ENCODE results near the gene RAD51B. TPM values are rescaled to one million over a fixed set of nuclear protein-coding genes. Genes with fewer than 3 reads are reported as not detected.

Gene RAD51B
- total and polyA plus RNA-seq, 8 donors: 1.8 to 30.7 (median 15.3) TPM

DNA sequence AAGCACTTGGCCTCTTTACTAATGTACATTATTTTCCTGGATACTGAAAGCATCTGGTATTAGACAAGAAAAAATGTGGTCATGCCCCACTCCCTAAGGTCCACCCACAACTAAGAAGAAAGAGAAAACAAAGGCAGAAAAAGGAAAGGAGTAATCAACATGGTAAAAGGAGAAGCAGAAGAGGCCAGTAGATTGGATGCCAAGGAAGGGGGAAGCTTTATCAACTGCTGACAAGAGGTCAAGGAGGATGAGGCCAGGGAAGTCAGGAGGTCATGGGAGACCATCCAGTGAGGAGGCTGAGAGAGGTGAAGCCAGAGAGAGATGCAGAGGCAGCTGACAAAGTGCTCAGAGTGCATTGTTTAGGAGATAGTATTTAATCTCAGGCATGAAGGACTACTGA is 589.8 kb downstream of the RAD51B start:
- H3K27me3 ChIP-seq: no peaks in the 10 kb centered on the region
- peak overlapping the region in 1 of 5 donors; percentile 36 for H3K27ac ChIP-seq
- H3K4me3 ChIP-seq: no peak overlapping the region
- H3K9me3 ChIP-seq: no peaks in the 10 kb centered on the region
- no peak for DNase-seq
- TF ChIP-seq CTCF (IDR thresholded peaks at IDR 0.05) (no peak), POLR2AphosphoS5 (IDR thresholded peaks at IDR 0.05) (no peak), POLR2A (IDR thresholded peaks at IDR 0.05) (no peak), EP300 (IDR thresholded peaks at IDR 0.05) (no peak)
- peaks cover 0 to 49% (median 7%) of the 10 kb centered on the region in 4 donors for H3K4me1 ChIP-seq
- intact Hi-C loops (cut with DNase I; ENCODE audit: low total_unique reads): no loop called here
- H3K36me3 ChIP-seq: no peaks in the 10 kb centered on the region

DNA sequence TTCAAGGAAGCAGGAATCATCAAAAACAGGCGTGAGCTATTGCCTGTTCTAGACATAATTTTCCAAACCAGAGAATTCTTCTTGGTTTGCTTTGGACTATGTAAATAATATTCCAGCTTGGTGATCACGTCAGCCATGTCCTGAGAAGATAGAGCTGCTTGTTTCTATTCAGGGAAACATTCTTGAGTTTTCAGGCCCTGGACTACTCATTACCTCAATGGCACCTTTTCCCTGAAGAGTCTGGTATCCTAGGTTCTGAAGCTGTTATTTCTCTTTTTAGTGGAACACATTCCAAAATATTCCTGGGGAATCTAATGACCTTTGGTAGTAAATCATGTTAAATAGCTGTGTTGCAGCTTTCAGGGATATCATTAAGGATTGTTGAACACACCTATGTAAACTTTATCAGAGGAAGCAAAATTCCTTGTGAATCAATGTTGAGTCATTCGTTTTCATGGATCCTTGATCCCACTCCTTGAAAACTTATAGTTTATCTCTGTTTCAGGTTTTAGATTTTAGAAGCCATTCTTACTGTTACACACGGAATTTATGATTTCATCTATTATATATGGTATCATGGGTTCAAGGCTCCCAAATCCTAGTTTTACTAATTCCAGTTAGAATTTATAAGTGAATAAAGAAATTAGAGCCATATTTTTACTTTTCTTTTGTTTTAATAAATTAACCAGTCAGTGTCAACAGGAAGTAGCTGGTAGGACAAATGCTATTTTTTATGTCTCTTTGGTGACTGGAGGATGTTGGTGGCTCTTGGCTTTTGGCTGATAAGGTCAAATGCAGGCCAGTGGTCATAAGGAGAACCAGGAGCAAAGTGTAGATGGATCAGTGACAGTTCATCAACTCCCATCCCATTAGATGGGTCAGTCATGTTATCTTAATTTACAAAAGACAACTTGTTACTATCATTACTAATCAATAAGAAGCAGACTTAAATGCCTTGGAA is 593.2 kb downstream of the RAD51B start:
- Histone ChIP-seq H3K27ac (peak overlapping the region in 1 of 5 donors; percentile 23), H3K4me1 (peaks cover 0 to 68% (median 21%) of the 10 kb centered on the region in 4 donors), H3K4me3 (no peak overlapping the region), H3K9me3 (no peaks in the 10 kb centered on the region), H3K27me3 (no peaks in the 10 kb centered on the region), H3K36me3 (no peaks in the 10 kb centered on the region)
- no peak for TF ChIP-seq POLR2AphosphoS5 (IDR thresholded peaks at IDR 0.05)
- WGBS, 5 donors: 70 to 75% (median 73%) methylated on average over 4 of the region's 4 CpGs
- no peak for DNase-seq
- intact Hi-C loops (cut with DNase I; ENCODE audit: low total_unique reads): no loop called here

DNA sequence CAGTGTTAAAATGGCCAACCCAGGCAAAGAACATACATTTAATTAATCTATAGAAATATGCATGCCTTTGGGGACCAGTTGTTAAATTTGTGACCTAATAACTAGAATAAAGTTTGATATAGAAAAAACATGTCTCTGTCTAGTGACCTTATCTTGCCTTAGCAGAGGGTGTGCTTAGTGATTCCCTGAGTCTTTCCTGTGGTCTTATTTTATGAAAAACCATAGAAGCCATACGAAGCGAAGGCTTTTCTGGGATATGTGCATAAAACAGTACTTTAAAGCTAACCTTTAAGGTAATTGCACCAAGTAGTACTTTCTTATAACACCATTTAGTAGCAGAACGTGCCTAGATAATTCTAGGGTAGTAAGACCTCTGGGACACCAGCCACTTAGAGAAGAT is 593.9 kb downstream of the RAD51B start:
- no peak overlapping the region for H3K4me3 ChIP-seq
- H3K9me3 ChIP-seq: no peaks in the 10 kb centered on the region
- no peak overlapping the region for H3K27ac ChIP-seq
- peaks cover 0 to 67% (median 23%) of the 10 kb centered on the region in 4 donors for H3K4me1 ChIP-seq
- 90 to 98% (median 96%) methylated on average over 3 of the region's 3 CpGs for WGBS, 5 donors
- DNase-seq: no peak
- no peaks in the 10 kb centered on the region for H3K36me3 ChIP-seq
- intact Hi-C loops (cut with DNase I; ENCODE audit: low total_unique reads): no loop called here
- H3K27me3 ChIP-seq: no peaks in the 10 kb centered on the region
- TF ChIP-seq POLR2A (IDR thresholded peaks at IDR 0.05): no peak
- TF ChIP-seq EP300 (IDR thresholded peaks at IDR 0.05): no peak
- no peak for TF ChIP-seq POLR2AphosphoS5 (IDR thresholded peaks at IDR 0.05)
- no peak for TF ChIP-seq CTCF (IDR thresholded peaks at IDR 0.05)

DNA sequence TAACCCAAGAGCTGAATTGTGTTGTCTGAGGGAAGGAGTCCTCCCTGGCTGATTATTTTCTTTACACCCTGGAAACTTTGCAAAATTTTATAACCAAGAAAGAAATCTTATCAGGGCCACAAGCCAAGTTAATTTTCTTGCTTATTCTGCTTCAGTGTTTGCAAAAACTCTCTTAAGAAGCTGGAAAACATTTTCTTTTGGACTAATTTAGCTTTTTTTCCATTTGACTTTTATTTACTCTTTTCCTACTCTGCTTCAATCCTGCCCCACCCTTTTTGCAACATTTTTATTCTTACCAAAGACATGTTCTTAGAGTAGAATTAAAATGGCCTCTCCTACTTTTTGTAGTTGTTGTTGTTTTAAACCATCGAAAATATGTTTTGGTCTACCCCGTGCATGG is 594.5 kb downstream of the RAD51B start:
- Histone ChIP-seq H3K27ac (peak overlapping the region in 3 of 5 donors; percentile 18 to 34 (median 23)), H3K27me3 (no peaks in the 10 kb centered on the region), H3K9me3 (no peaks in the 10 kb centered on the region), H3K4me1 (peaks cover 0 to 66% (median 25%) of the 10 kb centered on the region in 4 donors), H3K36me3 (no peaks in the 10 kb centered on the region), H3K4me3 (no peak overlapping the region)
- no peak for DNase-seq
- intact Hi-C loops (cut with DNase I; ENCODE audit: low total_unique reads): no loop called here
- WGBS, 5 donors: 66 to 87% (median 84%) methylated on average over 2 of the region's 2 CpGs
- TF ChIP-seq CTCF (IDR thresholded peaks at IDR 0.05): no peak
- TF ChIP-seq POLR2A (IDR thresholded peaks at IDR 0.05): no peak
- no peak for TF ChIP-seq POLR2AphosphoS5 (IDR thresholded peaks at IDR 0.05)
- TF ChIP-seq EP300 (IDR thresholded peaks at IDR 0.05): no peak

GRCh38 chr14:68416171-68416570 is 596.6 kb downstream of the RAD51B start:
- H3K27ac ChIP-seq: peak overlapping the region in 1 of 5 donors; percentile 5
- no peaks in the 10 kb centered on the region for H3K36me3 ChIP-seq
- no peak for DNase-seq
- H3K4me3 ChIP-seq: no peak overlapping the region
- WGBS, 5 donors: 67 to 91% (median 85%) methylated on average over 4 of the region's 4 CpGs
- no peaks in the 10 kb centered on the region for H3K9me3 ChIP-seq
- TF ChIP-seq CTCF (IDR thresholded peaks at IDR 0.05) (no peak), POLR2AphosphoS5 (IDR thresholded peaks at IDR 0.05) (no peak), POLR2A (IDR thresholded peaks at IDR 0.05) (no peak), EP300 (IDR thresholded peaks at IDR 0.05) (no peak)
- no peaks in the 10 kb centered on the region for H3K27me3 ChIP-seq
- peaks cover 0 to 62% (median 25%) of the 10 kb centered on the region in 4 donors for H3K4me1 ChIP-seq
- intact Hi-C loops (cut with DNase I; ENCODE audit: low total_unique reads): no loop called here
